Right atrium auricular region (tissue), 2 donors: ENCODE measurements around the gene SEPTIN14. TPM values are rescaled to one million over a fixed set of nuclear protein-coding genes. Genes with fewer than 3 reads are reported as not detected.
"Not testable (repeated sequence)": the region's sequence is repeated elsewhere in the genome, so short reads cannot be mapped to it uniquely, and the experiment has no call there.

Source experiments
- DNase-seq: peaks from one replicate; pipeline ENCODE4 v3.0.0-alpha.2; 2019; ENCODE audit warnings: low spot score
- H3K27ac ChIP-seq, 2 donors: fragments of 200-600 bp; sonication (generic); 1 replicate in 1 of 2; 2 replicates in 1 of 2; pipeline ENCODE4 v1.5.1; 2016 to 2019
- H3K27me3 ChIP-seq, 2 donors: fragments of 200-600 bp; sonication (generic); one replicate each; pipeline versions ENCODE4 v1.5.1 to v1.6.0; 2017 to 2019
- H3K36me3 ChIP-seq: fragments of 200-600 bp; sonication (generic); one replicate; pipeline ENCODE4 v1.5.1; 2016
- H3K4me1 ChIP-seq, 2 donors: fragments of 200-600 bp; sonication (generic); one replicate each; pipeline versions ENCODE4 v1.5.1 to v1.6.0; 2017 to 2019
- H3K4me3 ChIP-seq, 2 donors: fragments of 200-600 bp; sonication (generic); 1 replicate in 1 of 2; 2 replicates in 1 of 2; pipeline ENCODE4 v1.5.1; 2017 to 2019; ENCODE audit warnings: mild to moderate bottlenecking in 1 of 2, moderate library complexity in 1 of 2
- H3K9me3 ChIP-seq, 2 donors: fragments of 200-600 bp; sonication (generic); one replicate each; pipeline ENCODE4 v1.5.1; 2019
- total RNA-seq, 2 donors: library from RNA; depleted of rRNA; stranded (reverse); fragments of >200 nt; gene quantifications; one replicate each; pipeline ENCODE4 v1.1.0, GENCODE V29; 2016
- TF ChIP-seq, protein P1 (sequence below), 2 donors: fragments of 200-600 bp; sonication (generic); IDR thresholded peaks; one replicate each; pipeline ENCODE4 v1.5.1; 2019; ENCODE audit warnings: antibody characterized with exemption in 2 of 2

Gene SEPTIN14
- total RNA-seq, 2 donors from 2014 or later: not detected

DNA sequence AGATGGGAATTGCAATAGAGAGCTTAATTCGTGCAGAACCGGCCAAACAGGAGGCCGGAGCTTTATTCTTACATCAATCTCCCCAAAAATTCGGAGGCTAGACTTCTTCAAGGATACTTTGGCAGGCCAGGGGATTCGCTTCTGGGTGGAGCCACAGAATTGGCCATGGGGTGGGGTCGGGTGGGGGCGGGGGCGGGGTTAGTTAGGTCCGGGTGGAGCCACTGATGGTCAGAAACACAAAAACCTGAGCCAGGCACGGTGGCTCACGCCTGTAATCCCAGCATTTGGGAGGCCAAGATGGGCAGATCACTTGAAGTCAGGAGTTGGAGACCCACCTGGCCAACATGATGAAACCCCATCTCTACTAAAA lies 87.5 kb downstream of the SEPTIN14 start:
- TF ChIP-seq, protein P1, sequence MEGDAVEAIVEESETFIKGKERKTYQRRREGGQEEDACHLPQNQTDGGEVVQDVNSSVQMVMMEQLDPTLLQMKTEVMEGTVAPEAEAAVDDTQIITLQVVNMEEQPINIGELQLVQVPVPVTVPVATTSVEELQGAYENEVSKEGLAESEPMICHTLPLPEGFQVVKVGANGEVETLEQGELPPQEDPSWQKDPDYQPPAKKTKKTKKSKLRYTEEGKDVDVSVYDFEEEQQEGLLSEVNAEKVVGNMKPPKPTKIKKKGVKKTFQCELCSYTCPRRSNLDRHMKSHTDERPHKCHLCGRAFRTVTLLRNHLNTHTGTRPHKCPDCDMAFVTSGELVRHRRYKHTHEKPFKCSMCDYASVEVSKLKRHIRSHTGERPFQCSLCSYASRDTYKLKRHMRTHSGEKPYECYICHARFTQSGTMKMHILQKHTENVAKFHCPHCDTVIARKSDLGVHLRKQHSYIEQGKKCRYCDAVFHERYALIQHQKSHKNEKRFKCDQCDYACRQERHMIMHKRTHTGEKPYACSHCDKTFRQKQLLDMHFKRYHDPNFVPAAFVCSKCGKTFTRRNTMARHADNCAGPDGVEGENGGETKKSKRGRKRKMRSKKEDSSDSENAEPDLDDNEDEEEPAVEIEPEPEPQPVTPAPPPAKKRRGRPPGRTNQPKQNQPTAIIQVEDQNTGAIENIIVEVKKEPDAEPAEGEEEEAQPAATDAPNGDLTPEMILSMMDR (IDR thresholded peaks at IDR 0.05): no peak
- H3K4me3 ChIP-seq: no peak overlapping the region
- no peak overlapping the region for H3K27ac ChIP-seq
- no peaks in the 10 kb centered on the region for H3K27me3 ChIP-seq
- H3K9me3 ChIP-seq: no peaks in the 10 kb centered on the region
- no peaks in the 10 kb centered on the region for H3K4me1 ChIP-seq
- no peaks in the 10 kb centered on the region for H3K36me3 ChIP-seq
- no peak for DNase-seq

DNA sequence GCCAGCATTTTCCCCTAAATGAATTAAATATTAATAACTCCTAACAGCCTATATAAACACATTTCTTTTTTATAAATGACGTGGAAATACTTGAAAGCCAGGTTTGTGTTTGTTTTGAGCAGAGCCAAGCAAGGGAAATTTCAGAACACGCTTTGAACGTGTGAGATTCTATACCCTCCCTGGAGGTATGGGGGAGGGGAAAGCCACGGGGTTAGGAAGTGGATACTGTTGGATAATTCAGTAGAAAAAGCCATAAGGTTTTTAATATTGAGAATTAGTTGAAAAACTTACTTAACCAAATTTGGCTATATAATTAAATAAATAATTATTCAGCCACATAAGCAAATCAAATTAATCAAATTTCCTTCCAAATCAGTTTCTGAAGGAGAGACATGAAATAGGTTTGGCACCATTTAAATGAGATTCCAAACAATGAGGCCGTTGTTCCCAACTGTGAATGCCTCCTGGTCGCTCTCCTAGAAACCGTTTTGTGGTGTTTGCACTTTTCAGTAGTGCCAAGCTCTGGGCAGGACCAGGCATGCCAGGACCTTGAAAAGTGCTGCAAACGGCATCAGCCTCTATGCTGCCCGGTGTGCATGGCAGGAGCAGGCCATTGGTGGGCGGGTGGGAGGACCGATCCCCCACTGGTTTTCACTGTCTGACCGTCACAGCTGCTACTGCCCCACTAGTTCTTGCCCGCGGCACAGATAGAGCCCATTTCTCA lies 88.1 kb downstream of the SEPTIN14 start:
- H3K4me1 ChIP-seq: no peaks in the 10 kb centered on the region
- no peaks in the 10 kb centered on the region for H3K36me3 ChIP-seq
- H3K9me3 ChIP-seq: no peaks in the 10 kb centered on the region
- TF ChIP-seq, protein P1 (IDR thresholded peaks at IDR 0.05): no peak
- no peak for DNase-seq
- no peaks in the 10 kb centered on the region for H3K27me3 ChIP-seq
- no peak overlapping the region for H3K27ac ChIP-seq
- no peak overlapping the region for H3K4me3 ChIP-seq

DNA sequence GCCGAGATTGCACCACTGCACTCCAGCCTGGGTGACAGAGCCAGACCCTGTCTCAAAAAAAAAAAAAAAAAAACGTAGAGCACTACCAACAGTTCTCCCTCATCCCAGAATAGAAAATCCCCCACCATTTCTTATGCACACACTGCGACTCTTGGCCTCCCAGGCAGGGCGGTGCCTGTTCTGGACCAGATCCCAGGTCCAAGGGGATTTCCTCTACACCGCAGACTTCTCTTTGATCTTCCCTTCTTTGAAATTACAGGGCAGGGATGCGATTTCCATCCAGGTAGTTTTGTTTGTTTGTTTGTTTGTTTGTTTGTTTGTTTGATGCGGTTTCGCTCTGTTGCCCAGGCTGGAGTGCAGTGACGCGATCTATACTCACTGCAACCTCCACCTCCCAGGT lies 91.8 kb downstream of the SEPTIN14 start:
- Histone ChIP-seq H3K27me3 (no peaks in the 10 kb centered on the region), H3K36me3 (no peaks in the 10 kb centered on the region), H3K27ac (no peak overlapping the region), H3K4me3 (no peak overlapping the region), H3K4me1 (no peaks in the 10 kb centered on the region), H3K9me3 (no peaks in the 10 kb centered on the region)
- DNase-seq: no peak
- TF ChIP-seq, protein P1 (IDR thresholded peaks at IDR 0.05): no peak

DNA sequence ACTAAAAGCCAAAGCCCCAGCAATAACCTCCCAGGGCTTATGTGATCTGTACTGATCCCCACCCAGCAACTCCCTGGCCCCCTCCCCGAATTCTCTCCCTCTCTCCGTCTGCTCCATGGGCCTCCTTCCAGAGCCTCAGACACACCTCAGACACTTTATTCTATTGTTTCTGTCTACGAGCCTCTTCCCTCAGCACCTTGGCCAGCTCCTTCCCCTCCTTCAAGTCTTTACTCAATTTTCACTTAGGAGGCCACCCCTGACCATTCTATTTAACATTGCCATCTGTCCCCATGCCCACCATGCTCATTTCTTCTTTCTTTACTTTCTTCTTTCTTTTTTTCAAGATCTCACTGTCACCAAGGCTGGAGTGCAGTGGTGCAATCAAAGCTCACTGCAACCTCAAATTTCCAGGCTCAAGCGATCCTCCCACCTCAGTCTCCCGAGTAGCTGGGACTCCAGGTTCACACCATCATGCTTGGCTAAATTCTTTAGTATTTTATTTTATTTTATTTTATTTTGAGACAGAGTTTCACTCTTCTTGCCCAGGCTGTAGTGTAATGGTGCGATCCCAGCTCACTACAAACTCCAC lies 109.2 kb downstream of the SEPTIN14 start:
- not testable (repeated sequence) for H3K4me3 ChIP-seq, DNase-seq, H3K27ac ChIP-seq, H3K4me1 ChIP-seq, H3K27me3 ChIP-seq, H3K36me3 ChIP-seq, H3K9me3 ChIP-seq

DNA sequence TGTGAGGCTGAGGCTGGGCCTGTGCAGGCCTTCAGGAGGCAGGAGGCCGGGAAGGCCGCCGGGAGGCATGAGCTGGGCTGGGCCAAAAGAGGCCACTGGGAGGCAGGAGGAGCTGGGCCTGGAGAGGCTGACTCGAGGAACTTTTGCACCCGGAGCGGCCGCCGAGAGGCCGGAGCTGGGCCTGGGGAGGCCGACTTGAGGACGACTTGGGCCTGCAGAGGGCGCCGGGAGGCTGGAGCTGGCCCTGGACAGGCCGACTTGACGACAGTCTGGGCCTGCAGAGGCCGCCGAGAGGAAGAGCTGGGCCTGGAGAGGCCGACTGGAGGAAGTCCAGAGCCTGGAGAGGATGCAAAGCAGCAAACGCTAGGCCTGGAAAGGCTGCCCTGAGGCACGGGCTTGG lies 117.8 kb downstream of the SEPTIN14 start:
- H3K27ac ChIP-seq, H3K27me3 ChIP-seq, DNase-seq, H3K36me3 ChIP-seq, H3K4me1 ChIP-seq, H3K4me3 ChIP-seq, H3K9me3 ChIP-seq: not testable (repeated sequence)

Other genes with a start within 250 kb of the SEPTIN14 start
- gene ZNF713, start 24.7 kb upstream of the SEPTIN14 start, total RNA-seq: 1 to 10 TPM; 2.5 to 2.6 TPM
- 10 to 100 TPM; 14.1 to 15.9 TPM for gene MRPS17, start 89.1 kb upstream of the SEPTIN14 start, total RNA-seq
- gene NIPSNAP2, start 101.8 kb upstream of the SEPTIN14 start, total RNA-seq: 100 to 1,000 TPM; 205 to 370 TPM
- gene PSPH, start 188.7 kb upstream of the SEPTIN14 start, total RNA-seq: 10 to 100 TPM in 1 of 2 donors, 1 to 10 TPM in 1; 8.0 to 11.6 TPM
- 10 to 100 TPM; 39.3 to 68.1 TPM for gene CCT6A, start 189.0 kb upstream of the SEPTIN14 start, total RNA-seq
- 10 to 100 TPM; 31.7 to 54.9 TPM for gene SUMF2, start 201.5 kb upstream of the SEPTIN14 start, total RNA-seq
- 10 to 100 TPM; 11.7 to 27.3 TPM for gene PHKG1, start 230.2 kb upstream of the SEPTIN14 start, total RNA-seq
- gene CHCHD2, start 243.7 kb upstream of the SEPTIN14 start, total RNA-seq: 100 to 1,000 TPM; 439 to 485 TPM